Keratinocyte (primary cell): Measurements from ENCODE around the gene EYS. TPM values are rescaled to one million over a fixed set of nuclear protein-coding genes. Genes with fewer than 3 reads are reported as not detected.
"Not testable (repeated sequence)": the region's sequence is repeated elsewhere in the genome, so short reads cannot be mapped to it uniquely, and the experiment has no call there.

ENCODE experiments used
- DNase-seq: peaks from one replicate; pipeline ENCODE4 v3.0.0-alpha.2; 2011; ENCODE audit warnings: low read depth, missing footprints, low spot score
- FAIRE-seq: peaks from 2 replicates; lab custom pipeline; 2011; peaks lifted over from hg19 to GRCh38; lab: Jason Lieb, UNC
- H2AFZ ChIP-seq: 2 replicates; pipeline ENCODE4 v1.6.0; 2012; ENCODE audit warnings: low read length, control low read depth, inconsistent platforms; ENCODE audit not compliant: control insufficient read depth
- H3K27ac ChIP-seq: 2 replicates; pipeline ENCODE4 v1.5.1; 2011; ENCODE audit warnings: low read length; ENCODE audit not compliant: control insufficient read depth, insufficient read depth
- H3K27me3 ChIP-seq: 3 replicates; pipeline ENCODE4 v1.6.0; 2011; ENCODE audit warnings: low read length; ENCODE audit not compliant: control insufficient read depth, insufficient read depth; ENCODE audit errors: extremely low read depth
- H3K36me3 ChIP-seq, 2 experiments: 2 replicates in 1 of 2; 3 replicates in 1 of 2; pipeline ENCODE4 v1.5.1; 2011; ENCODE audit warnings: low read length in 2 of 2, mild to moderate bottlenecking in 1 of 2; ENCODE audit not compliant: control insufficient read depth in 2 of 2, insufficient read depth in 2 of 2; ENCODE audit errors: extremely low read depth in 1 of 2
- H3K4me1 ChIP-seq: 3 replicates; pipeline ENCODE4 v1.5.1; 2011; ENCODE audit warnings: low read length; ENCODE audit not compliant: control insufficient read depth, insufficient read depth; ENCODE audit errors: extremely low read depth
- H3K4me2 ChIP-seq: 3 replicates; pipeline ENCODE4 v1.6.0; 2011; ENCODE audit warnings: low read depth, low read length; ENCODE audit not compliant: control insufficient read depth, insufficient read depth; ENCODE audit errors: extremely low read depth
- H3K4me3 ChIP-seq, 3 experiments: fragments of 200-600 bp in 1 of 3; sonication (generic) in 1 of 3; 2 replicates in 2 of 3; 3 replicates in 1 of 3; pipeline ENCODE4 v1.5.1; 2011 to 2016; ENCODE audit warnings: low read length in 3 of 3, mild to moderate bottlenecking in 3 of 3, control low read depth in 2 of 3, inconsistent platforms in 1 of 3, low read depth in 1 of 3, mixed read lengths in 1 of 3, mixed run types in 1 of 3, moderate library complexity in 1 of 3; ENCODE audit not compliant: control insufficient read depth in 2 of 3, insufficient read depth in 2 of 3; ENCODE audit errors: extremely low read depth in 1 of 3
- H3K79me2 ChIP-seq: 2 replicates; pipeline ENCODE4 v1.6.0; 2012; ENCODE audit warnings: low read length; ENCODE audit not compliant: control insufficient read depth, insufficient read depth
- H3K9ac ChIP-seq: 3 replicates; pipeline ENCODE4 v1.6.0; 2011; ENCODE audit warnings: low read length; ENCODE audit not compliant: control insufficient read depth, insufficient read depth; ENCODE audit errors: extremely low read depth
- H3K9me1 ChIP-seq: 3 replicates; pipeline ENCODE4 v1.6.0; 2011; ENCODE audit warnings: low read length; ENCODE audit not compliant: control insufficient read depth, insufficient read depth; ENCODE audit errors: extremely low read depth
- H3K9me3 ChIP-seq: 2 replicates; pipeline ENCODE4 v1.5.1; 2012; ENCODE audit warnings: low read depth, low read length; ENCODE audit not compliant: control insufficient read depth
- H4K20me1 ChIP-seq: 3 replicates; pipeline ENCODE4 v1.6.0; 2011; ENCODE audit warnings: low read length; ENCODE audit not compliant: control insufficient read depth, insufficient read depth; ENCODE audit errors: extremely low read depth
- CTCF ChIP-seq, 3 experiments: IDR thresholded peaks in 1 of 3; conservative IDR thresholded peaks in 1 of 3; optimal IDR thresholded peaks in 1 of 3; 2 replicates in 2 of 3; 3 replicates in 1 of 3; pipeline versions ENCODE3 to v1.5.1; 2011; ENCODE audit warnings: low read length in 3 of 3, mild to moderate bottlenecking in 3 of 3, moderate library complexity in 2 of 3, control low read depth in 1 of 3, inconsistent platforms in 1 of 3; ENCODE audit not compliant: insufficient read depth in 2 of 3; ENCODE audit errors: extremely low read depth in 1 of 3
- EZH2 ChIP-seq: IDR thresholded peaks from one replicate; pipeline ENCODE4 v1.6.1; 2012; ENCODE audit warnings: inconsistent platforms, mild to moderate bottlenecking, low read length, moderate library complexity
- dilution Hi-C: fragments of 300-500 bp; cut with MboI; formaldehyde crosslinking; loops from one replicate; pipeline ENCODE4 v1.7.0; 2020; ENCODE audit warnings: low sequenced_read_pairs; ENCODE audit not compliant: extremely low pct_ligation_motif_present
- polyA plus RNA-seq, 5 experiments: library from polyadenylated mRNA; depleted of rRNA in 3 of 5; stranded (reverse) in 3 of 5; stranded (forward) in 1 of 5; unstranded in 1 of 5; fragments of >200 nt; gene quantifications; 1 replicate in 1 of 5; 2 replicates in 3 of 5; 3 replicates in 1 of 5; pipeline versions ENCODE4 v1.2.1 to v1.2.3, GENCODE V29; 2011 to 2012; ENCODE audit warnings: missing spikeins in 2 of 5, low read depth in 1 of 5, low replicate concordance in 1 of 5

The EYS gene
- polyA plus RNA-seq, 1 donor (not counting 4 experiments of a cell fraction or from before 2014, with no cell fraction given), result 0.34 TPM

GRCh38 chr6:63739094-63739687 is 1967.8 kb downstream of the EYS start:
- no peaks in the 10 kb centered on the region for H3K27me3 ChIP-seq
- dilution Hi-C loops, result no loop called here
- H3K4me1 ChIP-seq, result peaks cover 26% of the 10 kb centered on the region
- H3K9me3 ChIP-seq, result no peaks in the 10 kb centered on the region
- H3K79me2 ChIP-seq, result no peaks in the 10 kb centered on the region
- no peak overlapping the region for H2AFZ ChIP-seq
- FAIRE-seq (no peak), DNase-seq (no peak)
- H3K4me2 ChIP-seq, result no peak overlapping the region
- H4K20me1 ChIP-seq, result no peaks in the 10 kb centered on the region
- TF ChIP-seq EZH2, result no peak
- TF ChIP-seq CTCF (optimal IDR thresholded peaks at IDR 0.05 in 1 of 3, IDR thresholded peaks at IDR 0.05 in 1 of 3, conservative IDR thresholded peaks at IDR 0.05 in 1 of 3; ENCODE audit: extremely low read depth in 1 of 3, insufficient read depth in 2 of 3, low read length in 3 of 3), result no peak
- no peak overlapping the region for H3K27ac ChIP-seq
- H3K4me3 ChIP-seq, result no peak overlapping the region
- no peak overlapping the region for H3K9ac ChIP-seq
- H3K9me1 ChIP-seq, result no peaks in the 10 kb centered on the region
- H3K36me3 ChIP-seq, result no peaks in the 10 kb centered on the region

- H3K79me2 ChIP-seq, H3K9me3 ChIP-seq, DNase-seq, H2AFZ ChIP-seq, H3K27ac ChIP-seq, H3K27me3 ChIP-seq, H3K9ac ChIP-seq, H3K9me1 ChIP-seq, H3K4me2 ChIP-seq, H3K36me3 ChIP-seq, H4K20me1 ChIP-seq, dilution Hi-C loops, H3K4me3 ChIP-seq, FAIRE-seq: not testable (repeated sequence)
- peaks cover 26% of the 10 kb centered on the region for H3K4me1 ChIP-seq
Observed at GRCh38 chr6:63738190-63738589, 1968.8 kb downstream of the EYS start.

- no peak overlapping the region for H3K9ac ChIP-seq
- H3K36me3 ChIP-seq, result no peaks in the 10 kb centered on the region
- FAIRE-seq (no peak), DNase-seq (no peak)
- dilution Hi-C loops, result no loop called here
- H4K20me1 ChIP-seq, result no peaks in the 10 kb centered on the region
- H3K27ac ChIP-seq, result no peak overlapping the region
- H3K4me3 ChIP-seq, result no peak overlapping the region
- no peaks in the 10 kb centered on the region for H3K79me2 ChIP-seq
- TF ChIP-seq CTCF (optimal IDR thresholded peaks at IDR 0.05 in 1 of 3, IDR thresholded peaks at IDR 0.05 in 1 of 3, conservative IDR thresholded peaks at IDR 0.05 in 1 of 3; ENCODE audit: extremely low read depth in 1 of 3, insufficient read depth in 2 of 3, low read length in 3 of 3), result no peak
- TF ChIP-seq EZH2, result no peak
- H3K4me1 ChIP-seq, result peaks cover 5% of the 10 kb centered on the region
- H3K9me1 ChIP-seq, result no peaks in the 10 kb centered on the region
- H2AFZ ChIP-seq, result no peak overlapping the region
- no peaks in the 10 kb centered on the region for H3K9me3 ChIP-seq
- H3K4me2 ChIP-seq, result no peak overlapping the region
- no peaks in the 10 kb centered on the region for H3K27me3 ChIP-seq
Observed at GRCh38 chr6:63734923-63735322, 1972.1 kb downstream of the EYS start.
